GM12878 (cell line): Measurements from ENCODE around the gene CFAP157. TPM values are rescaled to one million over a fixed set of nuclear protein-coding genes. Genes with fewer than 3 reads are reported as not detected.

Source experiments
- ATAC-seq: fragments of 200-7000 bp; cut with Tn5 transposase; 3 replicates; pipeline ENCODE4 v1.9.1; 2020; ENCODE audit warnings: mild to moderate bottlenecking, moderate library complexity
- BruUV-seq: library from RNA; stranded (reverse); fragments of 400-500 nt; replicated peaks from 2 replicates; lab custom pipeline; 2021; lab: Mats Ljungman, UMichigan
- CTCF ChIA-PET: fragments of 300-600 bp; sonication (Branson Sonifier 250); formaldehyde crosslinking; extraction: SDS; loops from one replicate; lab custom pipeline; 2021; ENCODE audit warnings: inconsistent platforms; lab: Yijun Ruan, JAX
- POLR2A ChIA-PET: fragments of 350-600 bp; formaldehyde crosslinking; extraction: SDS; loops from one replicate; lab custom pipeline; 2021; ENCODE audit warnings: inconsistent platforms; lab: Charles Lee
- RAD21 ChIA-PET: fragments of 300-600 bp; sonication (Branson Sonifier 250); formaldehyde crosslinking; loops from one replicate; lab custom pipeline; 2023; ENCODE audit warnings: antibody characterized with exemption; ENCODE audit not compliant: unreplicated experiment; lab: Charles Lee
- SMC1A ChIA-PET: fragments of 300-600 bp; sonication (Branson Sonifier 250); formaldehyde crosslinking; loops from one replicate; lab custom pipeline; 2023; ENCODE audit not compliant: unreplicated experiment, uncharacterized antibody; lab: Charles Lee
- DNase-seq: peaks from one replicate; pipeline ENCODE4 v3.0.0-alpha.2; 2011; ENCODE audit warnings: low read depth, low spot score
- FAIRE-seq: peaks from 3 replicates; lab custom pipeline; 2011; peaks lifted over from hg19 to GRCh38; lab: Jason Lieb, UNC
- H2AFZ ChIP-seq: 2 replicates; pipeline ENCODE4 v1.6.0; 2011; ENCODE audit warnings: low read depth, low read length, control low read depth; ENCODE audit not compliant: control insufficient read depth
- H3K27ac ChIP-seq: 2 replicates; pipeline ENCODE4 v1.5.1; 2011; ENCODE audit warnings: control low read depth; ENCODE audit not compliant: control insufficient read depth, insufficient read depth
- H3K27me3 ChIP-seq, 2 experiments: replicated peaks in 1 of 2; 2 replicates each; pipeline versions ENCODE4 v1.6.0 to v1.6.1; 2011; ENCODE audit warnings: low read length in 1 of 2; ENCODE audit not compliant: control insufficient read depth in 2 of 2, insufficient read depth in 2 of 2
- H3K36me3 ChIP-seq, 2 experiments: 2 replicates each; pipeline ENCODE4 v1.5.1; 2011; ENCODE audit warnings: low read length in 1 of 2; ENCODE audit not compliant: control insufficient read depth in 2 of 2, insufficient read depth in 2 of 2
- H3K4me1 ChIP-seq: 2 replicates; pipeline ENCODE4 v1.6.1; 2011; ENCODE audit warnings: mild to moderate bottlenecking, low read length, moderate library complexity, mixed read lengths; ENCODE audit not compliant: control insufficient read depth, insufficient read depth
- H3K4me2 ChIP-seq: 2 replicates; pipeline ENCODE4 v1.6.0; 2011; ENCODE audit warnings: control low read depth; ENCODE audit not compliant: control insufficient read depth, insufficient read depth
- H3K4me3 ChIP-seq: fragments of 200-600 bp; sonication (generic); 2 replicates; pipeline ENCODE4 v1.5.1; 2016
- H3K79me2 ChIP-seq: 2 replicates; pipeline ENCODE4 v1.6.0; 2011; ENCODE audit warnings: low read length; ENCODE audit not compliant: control insufficient read depth, insufficient read depth
- H3K9ac ChIP-seq: 2 replicates; pipeline ENCODE4 v1.8.0; 2011; ENCODE audit warnings: low read length, control low read depth, mixed read lengths; ENCODE audit not compliant: control insufficient read depth, insufficient read depth
- H3K9me3 ChIP-seq: replicated peaks from 3 replicates; pipeline ENCODE4 v1.5.1; 2011; ENCODE audit warnings: mild to moderate bottlenecking, low read length; ENCODE audit not compliant: control insufficient read depth, insufficient read depth
- H4K20me1 ChIP-seq: 2 replicates; pipeline ENCODE4 v1.6.0; 2011; ENCODE audit not compliant: control insufficient read depth, insufficient read depth
- ETV6 ChIP-seq, 2 experiments: fragments of 450-650 bp in 1 of 2; IDR thresholded peaks in 1 of 2; conservative IDR thresholded peaks in 1 of 2; 2 replicates each; pipeline ENCODE4 v1.6.1; 2014; ENCODE audit warnings: antibody characterized with exemption in 1 of 2, borderline replicate concordance in 1 of 2, low read depth in 1 of 2, mild to moderate bottlenecking in 1 of 2, moderate library complexity in 1 of 2
- FOS ChIP-seq: IDR thresholded peaks from 3 replicates; pipeline ENCODE4 v1.6.1; 2011; ENCODE audit warnings: borderline replicate concordance; ENCODE audit not compliant: insufficient read length; ENCODE audit errors: extremely low read depth
- JUND ChIP-seq: IDR thresholded peaks from 2 replicates; pipeline ENCODE4 v1.6.1; 2012; ENCODE audit warnings: low read depth, mild to moderate bottlenecking, low read length, improper control_type of control experiment, moderate library complexity
- MTA2 ChIP-seq: fragments of 450-650 bp; IDR thresholded peaks from 2 replicates; pipeline ENCODE4 v1.6.1; 2016; ENCODE audit warnings: low read depth, mild to moderate bottlenecking, moderate library complexity
- NR2C1 ChIP-seq: fragments of 450-650 bp; IDR thresholded peaks from 2 replicates; pipeline ENCODE4 v1.6.1; 2017; ENCODE audit warnings: antibody characterized with exemption, mild to moderate bottlenecking, moderate library complexity
- POLR2A ChIP-seq: IDR thresholded peaks from 2 replicates; pipeline ENCODE4 v1.6.1; 2011; ENCODE audit warnings: low read depth, mild to moderate bottlenecking, low read length
- RUNX3 ChIP-seq: IDR thresholded peaks from 2 replicates; pipeline ENCODE4 v1.6.1; 2012; ENCODE audit warnings: low read length, inconsistent platforms
- SMAD1 ChIP-seq: fragments of 450-650 bp; IDR thresholded peaks from 2 replicates; pipeline ENCODE4 v1.6.1; 2018; ENCODE audit warnings: mild to moderate bottlenecking, low read depth; ENCODE audit not compliant: partially characterized antibody
- TBL1XR1 ChIP-seq: IDR thresholded peaks from 2 replicates; pipeline ENCODE4 v1.6.1; 2012; ENCODE audit warnings: low read depth, low read length, improper control_type of control experiment
- WGBS: methylation state at CpG from one replicate; pipeline ENCODE4 v1.1.6; 2016; ENCODE audit warnings: low lambda C conversion rate; ENCODE audit not compliant: insufficient replicate concordance, insufficient coverage; ENCODE audit errors: missing lambda C conversion rate; 5-methylcytosine and 5-hydroxymethylcytosine counted together
- in situ Hi-C: fragments of 300-500 bp; cut with MboI; formaldehyde crosslinking; loops from 9 replicates; pipeline ENCODE4 v1.14.3; 2018; ENCODE audit warnings: mixed read lengths
- intact Hi-C: fragments of 100-400 bp; cut with micrococcal nuclease; formaldehyde crosslinking; loops from one replicate; pipeline ENCODE4 v1.14.2; 2022; ENCODE audit not compliant: unreplicated experiment
- polyA plus RNA-seq, 11 experiments: library from polyadenylated mRNA; depleted of rRNA in 4 of 11; unstranded in 6 of 11; stranded (reverse) in 5 of 11; fragments of >200 nt; fragmentation: Nextera tagmentation in 4 of 11; fragmentation: Illumina TruSeq in 1 of 11; extraction: Ambion mirVana in 4 of 11; extraction: Trizol in 1 of 11; gene quantifications; 1 replicate in 1 of 11; 2 replicates in 10 of 11; pipeline versions ENCODE4 v1.2.1 to v1.2.3, GENCODE V29; 2011 to 2016; ENCODE audit warnings: inconsistent platforms in 2 of 11, missing spikeins in 2 of 11, low read depth in 1 of 11
- total RNA-seq, 4 experiments: library from RNA; depleted of rRNA in 3 of 4; stranded (reverse); fragments of >200 nt in 3 of 4; fragmentation: Illumina TruSeq in 1 of 4; extraction: Trizol in 1 of 4; gene quantifications; 2 replicates each; pipeline versions ENCODE4 v1.2.1 to v1.2.3, GENCODE V29; 2013 to 2021
- TF ChIP-seq, protein P1 (sequence below): IDR thresholded peaks from 2 replicates; pipeline ENCODE4 v1.6.1; 2011; ENCODE audit warnings: low read depth, mild to moderate bottlenecking, low read length, moderate library complexity, borderline replicate concordance; ENCODE audit errors: extremely low read depth
- TF ChIP-seq, protein P2 (sequence below): IDR thresholded peaks from 2 replicates; pipeline ENCODE4 v1.6.1; 2011; ENCODE audit warnings: mild to moderate bottlenecking, low read depth, low read length, moderate library complexity; ENCODE audit not compliant: insufficient replicate concordance
- TF ChIP-seq, protein P3 (sequence below): fragments of 450-650 bp; formaldehyde crosslinking; IDR thresholded peaks from 2 replicates; pipeline ENCODE4 v1.4.0; 2020; ENCODE audit warnings: mild to moderate bottlenecking, moderate library complexity

Gene CFAP157
- total and polyA plus RNA-seq, 10 of the 15 experiments (the other 5 are each of a cell fraction or from before 2014, with no cell fraction given), result 0.08 to 0.72 TPM; not detected in 8

DNA sequence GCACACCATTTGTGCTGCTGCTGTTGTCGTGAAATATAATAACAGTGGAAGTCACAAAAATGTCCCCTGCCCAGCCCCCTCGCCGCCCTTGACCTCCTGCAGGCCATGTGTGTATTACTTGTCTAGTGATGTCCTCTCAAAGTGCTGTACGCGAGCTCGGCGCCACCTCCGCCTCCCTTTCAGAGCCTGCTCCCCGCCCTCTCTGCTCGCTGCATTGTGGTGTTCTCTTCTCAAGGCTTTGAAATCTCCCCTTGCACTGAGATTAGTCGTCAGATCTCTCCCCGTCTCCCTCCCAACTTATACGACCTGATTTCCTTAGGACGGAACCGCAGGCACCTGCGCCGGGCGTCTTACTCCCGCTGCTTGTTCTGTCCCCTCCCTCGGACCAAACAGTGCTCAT lies 14.7 kb upstream of the CFAP157 start:
- H3K4me2 ChIP-seq, result no peak overlapping the region
- SMC1A ChIA-PET, result no interaction called here
- in situ Hi-C loops (no loop called here), intact Hi-C loops (no loop called here)
- H3K79me2 ChIP-seq, result no peaks in the 10 kb centered on the region
- no peak overlapping the region for H3K4me3 ChIP-seq
- 62% methylated on average over 20 of the region's 20 CpGs for WGBS
- H3K27me3 ChIP-seq, result no peaks in the 10 kb centered on the region
- no peaks in the 10 kb centered on the region for H3K4me1 ChIP-seq
- TF ChIP-seq JUND, result no peak
- TF ChIP-seq FOS, result no peak
- TF ChIP-seq RUNX3, result no peak
- TF ChIP-seq, protein P1, sequence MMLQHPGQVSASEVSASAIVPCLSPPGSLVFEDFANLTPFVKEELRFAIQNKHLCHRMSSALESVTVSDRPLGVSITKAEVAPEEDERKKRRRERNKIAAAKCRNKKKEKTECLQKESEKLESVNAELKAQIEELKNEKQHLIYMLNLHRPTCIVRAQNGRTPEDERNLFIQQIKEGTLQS, result no peak
- no peak for TF ChIP-seq MTA2
- no peak for TF ChIP-seq NR2C1
- no peak for TF ChIP-seq POLR2A
- no peak for TF ChIP-seq TBL1XR1
- no peak for TF ChIP-seq ETV6 (conservative IDR thresholded peaks at IDR 0.05 in 1 of 2, IDR thresholded peaks at IDR 0.05 in 1 of 2; ENCODE audit: borderline replicate concordance in 1 of 2, low read depth in 1 of 2)
- TF ChIP-seq, protein P2, sequence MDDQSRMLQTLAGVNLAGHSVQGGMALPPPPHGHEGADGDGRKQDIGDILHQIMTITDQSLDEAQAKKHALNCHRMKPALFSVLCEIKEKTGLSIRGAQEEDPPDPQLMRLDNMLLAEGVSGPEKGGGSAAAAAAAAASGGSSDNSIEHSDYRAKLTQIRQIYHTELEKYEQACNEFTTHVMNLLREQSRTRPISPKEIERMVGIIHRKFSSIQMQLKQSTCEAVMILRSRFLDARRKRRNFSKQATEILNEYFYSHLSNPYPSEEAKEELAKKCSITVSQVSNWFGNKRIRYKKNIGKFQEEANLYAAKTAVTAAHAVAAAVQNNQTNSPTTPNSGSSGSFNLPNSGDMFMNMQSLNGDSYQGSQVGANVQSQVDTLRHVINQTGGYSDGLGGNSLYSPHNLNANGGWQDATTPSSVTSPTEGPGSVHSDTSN, result no peak
- TF ChIP-seq, protein P3, sequence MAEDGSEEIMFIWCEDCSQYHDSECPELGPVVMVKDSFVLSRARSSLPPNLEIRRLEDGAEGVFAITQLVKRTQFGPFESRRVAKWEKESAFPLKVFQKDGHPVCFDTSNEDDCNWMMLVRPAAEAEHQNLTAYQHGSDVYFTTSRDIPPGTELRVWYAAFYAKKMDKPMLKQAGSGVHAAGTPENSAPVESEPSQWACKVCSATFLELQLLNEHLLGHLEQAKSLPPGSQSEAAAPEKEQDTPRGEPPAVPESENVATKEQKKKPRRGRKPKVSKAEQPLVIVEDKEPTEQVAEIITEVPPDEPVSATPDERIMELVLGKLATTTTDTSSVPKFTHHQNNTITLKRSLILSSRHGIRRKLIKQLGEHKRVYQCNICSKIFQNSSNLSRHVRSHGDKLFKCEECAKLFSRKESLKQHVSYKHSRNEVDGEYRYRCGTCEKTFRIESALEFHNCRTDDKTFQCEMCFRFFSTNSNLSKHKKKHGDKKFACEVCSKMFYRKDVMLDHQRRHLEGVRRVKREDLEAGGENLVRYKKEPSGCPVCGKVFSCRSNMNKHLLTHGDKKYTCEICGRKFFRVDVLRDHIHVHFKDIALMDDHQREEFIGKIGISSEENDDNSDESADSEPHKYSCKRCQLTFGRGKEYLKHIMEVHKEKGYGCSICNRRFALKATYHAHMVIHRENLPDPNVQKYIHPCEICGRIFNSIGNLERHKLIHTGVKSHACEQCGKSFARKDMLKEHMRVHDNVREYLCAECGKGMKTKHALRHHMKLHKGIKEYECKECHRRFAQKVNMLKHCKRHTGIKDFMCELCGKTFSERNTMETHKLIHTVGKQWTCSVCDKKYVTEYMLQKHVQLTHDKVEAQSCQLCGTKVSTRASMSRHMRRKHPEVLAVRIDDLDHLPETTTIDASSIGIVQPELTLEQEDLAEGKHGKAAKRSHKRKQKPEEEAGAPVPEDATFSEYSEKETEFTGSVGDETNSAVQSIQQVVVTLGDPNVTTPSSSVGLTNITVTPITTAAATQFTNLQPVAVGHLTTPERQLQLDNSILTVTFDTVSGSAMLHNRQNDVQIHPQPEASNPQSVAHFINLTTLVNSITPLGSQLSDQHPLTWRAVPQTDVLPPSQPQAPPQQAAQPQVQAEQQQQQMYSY (CRISPR knock-in tag), result no peak
- TF ChIP-seq SMAD1, result no peak
- DNase-seq, result no peak
- H3K9me3 ChIP-seq, result no peaks in the 10 kb centered on the region
- no peaks in the 10 kb centered on the region for H3K36me3 ChIP-seq
- H3K27ac ChIP-seq, result no peak overlapping the region
- POLR2A ChIA-PET, result no interaction called here
- no TSS peak for BruUV-seq
- H2AFZ ChIP-seq, result no peak overlapping the region
- H4K20me1 ChIP-seq, result no peaks in the 10 kb centered on the region
- ATAC-seq, result no peak
- H3K9ac ChIP-seq, result no peak overlapping the region
- RAD21 ChIA-PET, result no interaction called here
- FAIRE-seq, result no peak
- CTCF ChIA-PET, result no interaction called here
